ENCODE measurements around the gene CCM2.
"Not testable (repeated sequence)": the region's sequence is repeated elsewhere in the genome, so short reads cannot be mapped to it uniquely, and the experiment has no call there.

CCM2 gene

GRCh38 chr7:45107356-45107755 is 107.4 kb downstream of the CCM2 start:
- DNase-seq: no peak

GRCh38 chr7:45108863-45109262 is 108.9 kb downstream of the CCM2 start:
- no peak for DNase-seq

- peak; percentile 95 for DNase-seq
These were observed 111.6 kb downstream of the CCM2 start, which contains the start of gene TBRG4 for GRCh38 chr7:45111298-45112223. TSS of gene TBRG4 (minus strand) at chr7:45111697. CDS start at chr7:45109237, 2,460 bp downstream.

- DNase-seq: no peak
These were observed 112.6 kb downstream of the CCM2 start for GRCh38 chr7:45112648-45113047.

- DNase-seq: not testable (repeated sequence)
These were observed 114.3 kb downstream of the CCM2 start for GRCh38 chr7:45114257-45114656.

GRCh38 chr7:45114926-45115325 is 114.9 kb downstream of the CCM2 start:
- DNase-seq: no peak

- no peak for DNase-seq
These were observed 116.0 kb downstream of the CCM2 start for GRCh38 chr7:45116048-45116447.

GRCh38 chr7:45117582-45117981 is 117.6 kb downstream of the CCM2 start:
- no peak for DNase-seq

GRCh38 chr7:45118292-45118691 is 118.3 kb downstream of the CCM2 start:
- DNase-seq: no peak

GRCh38 chr7:45118889-45119331 is 118.9 kb downstream of the CCM2 start:
- DNase-seq: no peak

- no peak for DNase-seq
These were observed 119.5 kb downstream of the CCM2 start for GRCh38 chr7:45119550-45119949.

GRCh38 chr7:45122975-45123860 is 123.2 kb downstream of the CCM2 start:
- DNase-seq: no peak

GRCh38 chr7:45123913-45124710 is 124.1 kb downstream of the CCM2 start:
- DNase-seq: no peak

- DNase-seq: no peak
These were observed 125.3 kb downstream of the CCM2 start for GRCh38 chr7:45125193-45125904.
